HG03558 (cell line): ENCODE measurements around the gene PFDN1.

Source experiments
- ATAC-seq: cut with Tn5 transposase; IDR thresholded peaks from one replicate; pipeline ENCODE4 v1.9.1; 2021; ENCODE audit warnings: moderate number of reproducible peaks; ENCODE audit not compliant: unreplicated experiment; ENCODE audit errors: extremely low read depth

The PFDN1 gene

DNA sequence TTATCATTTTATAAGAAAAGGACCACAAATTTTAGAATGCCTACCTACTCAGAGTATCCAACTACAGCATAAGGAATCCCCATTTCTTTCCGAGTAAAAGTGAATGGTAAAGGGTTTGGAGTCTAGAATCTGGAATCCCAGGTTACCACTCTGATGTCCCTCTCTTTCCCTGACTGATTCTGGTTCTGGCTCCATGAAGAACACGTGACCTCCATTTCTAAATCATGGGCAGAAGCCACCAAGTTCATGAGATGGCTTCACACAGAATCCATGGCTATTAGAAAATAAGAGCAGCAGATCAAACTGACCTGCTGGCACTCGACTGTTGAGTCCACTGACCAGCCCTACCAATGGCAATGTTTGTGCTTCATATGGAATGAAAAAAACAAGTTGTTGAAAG is 40.7 kb downstream of the PFDN1 start:
- no peak for ATAC-seq

DNA sequence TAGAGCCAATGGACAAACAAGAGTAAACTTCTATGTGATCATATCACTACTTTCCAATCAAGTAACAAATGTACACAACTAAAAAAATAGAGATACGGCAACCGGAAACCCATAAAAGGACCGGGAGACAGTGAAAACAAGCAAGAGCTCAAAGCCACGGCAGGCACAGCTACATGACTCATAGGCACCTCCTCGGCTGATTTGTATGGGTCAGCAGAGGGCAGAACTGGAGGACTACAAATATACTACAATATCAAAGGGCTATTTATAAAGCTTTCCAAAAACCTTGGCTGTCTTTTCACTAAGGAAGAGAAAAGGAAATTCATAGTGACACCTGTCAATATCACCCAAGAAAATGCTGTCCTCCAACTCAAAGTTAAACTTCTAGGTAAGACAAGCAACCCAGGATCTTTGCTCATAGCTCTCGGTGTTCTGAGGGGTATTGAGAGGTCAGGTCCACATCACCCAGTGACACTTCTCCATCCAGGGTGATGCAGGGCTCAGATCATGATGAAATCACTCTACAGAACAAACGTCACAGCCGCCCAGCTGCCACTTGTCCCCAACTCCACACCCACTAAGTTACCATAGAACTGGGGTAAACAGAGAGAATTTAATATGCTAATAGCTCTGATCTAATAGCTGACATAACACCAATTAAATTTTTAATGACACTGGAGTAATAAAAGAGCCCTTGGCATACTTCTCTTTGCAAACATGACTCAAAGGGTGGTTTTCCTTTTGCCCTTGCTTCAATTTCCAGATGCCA is 41.3 kb downstream of the PFDN1 start:
- ATAC-seq, result no peak

DNA sequence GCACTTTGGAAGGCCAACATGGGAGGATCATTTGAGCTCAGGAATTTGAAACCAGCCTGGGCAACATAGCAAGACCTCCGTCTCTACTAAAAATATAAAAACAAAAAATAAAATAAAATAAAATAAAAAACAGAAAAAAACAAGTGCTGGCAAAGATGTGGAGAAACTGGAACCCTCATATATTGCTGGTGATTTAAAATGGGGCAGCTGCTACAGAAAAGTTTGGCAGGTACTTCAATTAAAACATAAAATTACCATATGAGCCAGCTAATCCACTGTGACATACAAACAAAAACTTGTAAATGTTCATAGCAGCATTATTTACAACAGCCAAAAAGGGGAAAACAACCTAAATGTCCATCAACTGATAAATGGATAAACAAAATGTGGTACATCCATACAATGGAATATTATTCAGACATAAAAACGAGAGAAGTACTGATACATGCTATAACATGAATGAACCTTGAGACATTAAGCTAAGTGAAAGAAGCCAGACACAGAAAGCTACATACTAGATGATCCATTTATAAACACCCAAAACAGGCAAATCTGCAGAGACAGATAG is 42.7 kb downstream of the PFDN1 start:
- ATAC-seq, result no peak

DNA sequence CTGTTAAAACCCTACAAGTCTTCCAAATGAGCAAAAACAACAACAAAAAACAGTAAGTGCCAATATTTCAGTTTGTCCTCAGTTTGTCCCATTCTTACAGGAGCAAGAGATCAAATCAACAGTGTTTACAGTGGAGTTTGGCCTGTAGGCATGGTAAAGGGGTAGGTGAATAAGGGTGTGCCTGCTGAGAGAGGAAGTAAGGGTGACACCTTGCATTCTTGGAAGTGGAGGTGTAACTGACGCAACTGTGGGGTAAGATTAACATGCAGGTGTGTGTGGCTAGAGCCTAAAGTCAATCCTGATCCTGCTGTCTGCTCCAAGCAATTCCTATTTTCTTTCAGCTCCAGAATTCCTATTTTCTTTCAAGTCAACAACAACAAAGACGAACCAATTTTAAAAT is 43.4 kb downstream of the PFDN1 start:
- ATAC-seq, result no peak

DNA sequence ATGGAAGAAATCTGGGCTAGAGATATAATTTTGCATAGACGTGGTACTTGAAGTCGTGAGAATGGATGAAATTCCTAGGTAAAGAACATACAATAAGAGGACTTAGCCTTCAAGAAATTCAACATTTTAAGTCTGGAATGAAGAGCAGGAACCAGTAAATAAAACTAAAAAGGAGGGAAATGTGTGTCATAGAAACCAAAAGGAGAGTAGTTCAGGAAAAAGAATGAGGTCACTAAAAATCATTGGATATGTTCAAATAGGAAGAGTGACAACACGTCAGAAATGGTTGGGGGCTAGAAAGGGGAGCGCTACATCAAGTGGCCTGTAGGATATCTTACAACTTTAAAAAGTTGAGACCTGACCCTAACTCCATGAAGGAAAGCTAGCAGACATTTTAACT is 44.0 kb downstream of the PFDN1 start:
- no peak for ATAC-seq

DNA sequence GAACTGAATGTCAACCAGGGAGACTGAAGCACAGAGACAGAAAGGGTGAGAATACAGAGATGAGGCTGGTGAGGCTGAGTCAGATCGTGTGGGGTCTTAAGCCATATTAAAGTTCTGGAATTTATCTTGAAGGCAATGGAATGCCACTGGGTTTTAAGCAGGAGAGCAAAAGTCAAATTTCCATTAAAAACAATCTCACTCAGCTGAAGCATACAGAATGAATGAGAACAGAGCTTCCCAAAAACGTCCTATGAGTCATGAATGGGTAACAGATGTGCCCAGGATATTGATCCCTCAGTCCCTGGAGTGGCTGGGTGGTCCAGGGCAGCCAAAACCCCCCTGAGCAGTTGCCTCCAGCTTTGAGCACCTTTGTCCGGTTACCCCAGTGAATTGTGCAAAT is 44.9 kb downstream of the PFDN1 start:
- ATAC-seq, result no peak

DNA sequence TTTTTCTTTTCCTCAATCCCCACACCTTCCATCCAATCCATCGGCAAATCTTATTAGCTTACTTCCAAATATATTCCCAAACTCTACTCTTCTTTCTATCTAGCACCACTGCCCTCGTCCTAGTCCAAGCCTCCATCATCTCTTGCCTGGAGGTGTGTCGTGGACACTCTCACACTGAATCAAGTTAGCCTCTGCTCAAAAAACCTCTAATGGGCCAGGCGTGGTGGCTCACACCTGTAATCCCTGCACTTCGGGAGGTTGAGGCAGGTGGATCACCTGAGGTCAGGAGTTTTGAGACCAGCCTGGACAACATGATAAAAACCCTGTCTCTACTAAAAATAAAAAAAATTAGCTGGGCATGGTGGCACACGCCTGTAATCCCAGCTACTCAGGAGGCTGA is 46.2 kb downstream of the PFDN1 start:
- no peak for ATAC-seq

DNA sequence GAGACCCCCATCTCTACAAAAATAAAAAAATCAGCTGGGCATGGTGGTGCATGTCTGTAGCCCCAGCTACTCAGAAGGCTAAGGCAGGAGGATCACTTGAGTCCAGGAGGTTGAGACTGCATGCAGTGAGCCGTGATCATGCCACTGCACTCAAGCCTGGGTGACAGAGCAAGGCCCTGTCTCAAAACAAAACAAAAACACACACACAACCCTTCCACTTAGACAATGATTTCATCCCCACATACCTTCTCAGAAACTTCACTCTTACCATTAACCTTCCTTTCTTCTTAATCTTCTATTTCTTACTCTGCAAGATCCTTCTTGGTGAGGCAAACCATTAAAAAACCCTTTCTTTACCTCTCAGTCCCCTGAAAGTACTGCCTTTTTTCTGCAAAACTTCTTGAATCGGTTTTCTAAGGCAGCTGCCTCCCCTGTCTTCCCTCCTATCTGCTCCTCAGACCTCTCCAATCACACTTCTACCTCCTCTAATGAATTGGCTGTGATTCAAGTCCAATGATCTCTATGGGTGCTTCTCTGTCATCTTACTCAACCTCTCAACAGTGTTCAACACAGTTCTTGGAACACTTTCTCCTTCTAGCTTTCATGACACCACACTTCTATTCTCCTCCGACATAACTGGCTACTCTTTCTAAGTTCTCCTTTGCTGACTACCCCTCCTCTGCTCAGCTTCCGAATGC is 47.3 kb downstream of the PFDN1 start:
- ATAC-seq, result no peak

DNA sequence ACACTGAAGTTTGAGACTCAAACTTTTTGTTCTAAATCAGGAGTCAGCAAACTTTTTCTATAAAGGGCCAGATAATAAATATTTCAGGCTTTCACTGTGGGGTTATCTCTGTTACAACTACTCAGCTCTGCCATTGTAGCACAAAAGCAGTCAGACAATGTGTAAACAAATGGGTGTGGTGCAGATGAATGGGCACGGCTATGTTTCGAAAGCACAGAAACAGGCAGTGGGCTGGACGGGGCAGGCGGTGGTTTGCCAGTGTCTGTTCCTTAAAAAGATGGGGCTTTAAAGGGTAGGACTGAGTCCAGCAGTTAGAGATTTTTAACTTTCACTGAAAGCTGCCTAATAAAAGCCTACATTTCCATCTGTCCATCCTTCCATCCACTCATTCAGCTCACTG is 48.9 kb downstream of the PFDN1 start:
- ATAC-seq, result no peak

DNA sequence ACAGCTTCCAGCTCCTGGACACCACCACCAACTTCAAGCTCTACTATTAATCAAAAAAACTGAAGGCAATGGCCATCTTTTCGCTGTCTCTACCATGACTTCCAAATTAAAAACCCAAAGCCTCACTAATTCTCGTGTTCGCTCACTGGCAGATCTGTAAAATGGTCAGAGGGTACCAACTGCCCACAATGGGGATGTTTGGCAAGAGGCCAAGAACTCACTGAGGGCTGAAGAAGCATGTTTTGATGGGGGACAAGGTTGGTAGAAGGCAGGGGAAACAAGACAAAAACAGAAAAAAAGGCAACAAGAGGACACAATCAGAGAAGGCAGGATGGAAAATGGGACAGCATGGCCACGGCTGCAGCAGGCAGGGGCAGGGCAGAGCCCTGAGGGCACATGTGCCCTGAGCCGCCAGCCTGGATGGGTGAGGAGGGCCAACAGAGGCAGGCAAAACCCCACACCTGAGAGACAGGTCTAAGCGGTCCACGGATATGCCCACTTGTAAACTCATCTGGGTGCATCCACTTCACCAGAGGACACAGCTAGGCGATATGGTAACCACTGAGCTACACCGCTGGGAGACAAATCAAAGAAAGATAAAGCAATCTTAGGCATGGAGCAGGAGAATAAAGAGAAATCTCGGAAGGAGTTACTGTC is 50.3 kb downstream of the PFDN1 start:
- ATAC-seq, result no peak

DNA sequence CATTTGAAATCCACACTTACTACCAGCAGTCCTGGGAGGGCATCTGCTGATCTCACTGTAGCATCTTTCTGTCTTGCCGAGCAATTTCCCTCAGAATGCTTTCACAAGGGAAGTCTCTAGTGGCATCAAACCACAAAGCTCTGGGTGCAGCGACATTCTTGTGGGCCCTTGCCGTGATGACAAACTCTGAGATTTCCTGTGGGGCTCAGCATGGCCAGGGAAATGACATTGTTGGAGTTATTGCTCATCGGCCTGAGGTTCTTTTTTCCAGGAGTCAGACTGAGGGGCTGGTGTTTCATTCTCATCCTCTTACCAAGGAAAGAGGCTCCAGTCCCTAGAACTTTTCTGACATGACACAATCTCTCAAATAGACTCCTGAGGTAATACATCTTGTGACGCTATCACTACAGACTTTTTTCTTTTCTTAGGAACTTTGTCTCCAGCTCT is 51.4 kb downstream of the PFDN1 start:
- ATAC-seq, result peak; percentile 49

DNA sequence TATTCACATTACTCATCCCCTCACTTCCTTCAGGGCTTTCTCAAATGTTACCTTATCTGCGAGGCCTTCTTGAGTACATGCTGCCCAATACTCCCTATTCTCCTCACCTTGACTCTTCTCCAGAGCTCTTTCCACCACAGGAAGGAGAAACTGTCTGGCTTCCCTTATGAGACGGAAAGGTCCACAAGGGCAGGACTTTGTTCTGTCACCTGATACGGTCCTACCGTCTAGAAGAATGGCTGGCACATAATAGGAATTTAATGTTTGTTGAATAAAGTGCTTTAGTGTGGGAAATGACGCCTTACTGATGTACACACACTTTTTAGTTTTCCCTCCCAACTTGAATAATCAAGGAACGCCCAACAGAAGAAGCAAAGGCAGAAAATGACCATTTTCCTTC is 52.5 kb downstream of the PFDN1 start:
- ATAC-seq, result no peak

DNA sequence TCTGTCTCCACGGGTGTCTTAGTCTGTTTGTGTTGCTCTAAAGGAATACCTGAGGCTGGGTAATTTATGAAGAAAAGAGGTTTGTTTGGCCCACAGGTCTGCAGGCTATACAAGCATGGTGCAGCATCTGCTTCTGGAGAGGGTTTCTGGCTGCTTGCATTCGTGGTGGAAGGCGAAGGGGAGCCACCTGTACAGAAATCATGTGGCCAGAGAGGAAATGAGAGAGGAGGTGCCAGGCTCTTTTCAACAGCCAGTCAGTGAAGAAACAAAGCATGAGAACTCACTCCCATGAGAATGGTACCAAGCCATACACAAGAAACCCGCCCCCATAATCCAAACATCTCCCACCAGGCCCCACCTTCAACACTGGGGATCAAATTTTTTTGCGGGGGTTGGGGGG is 53.4 kb downstream of the PFDN1 start:
- no peak for ATAC-seq

DNA sequence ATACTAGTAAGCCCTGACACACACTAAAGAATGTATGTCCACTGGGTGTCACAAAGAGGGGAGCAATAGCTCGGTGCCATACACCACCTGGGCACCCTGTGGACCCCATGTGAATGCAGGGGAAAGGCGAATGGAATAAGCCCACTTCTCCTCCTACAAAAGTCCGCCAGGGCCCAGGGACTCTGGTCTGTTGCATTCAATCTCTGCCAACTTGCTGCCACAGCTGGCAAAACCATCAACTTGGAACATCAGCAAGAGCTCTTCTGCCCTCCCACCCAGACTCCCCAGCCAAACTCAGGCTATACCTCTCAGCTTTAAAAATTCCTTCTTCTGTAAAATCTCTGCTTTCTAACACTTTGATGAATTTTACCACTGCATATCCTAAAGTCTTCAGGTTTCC is 54.5 kb downstream of the PFDN1 start:
- ATAC-seq, result no peak

DNA sequence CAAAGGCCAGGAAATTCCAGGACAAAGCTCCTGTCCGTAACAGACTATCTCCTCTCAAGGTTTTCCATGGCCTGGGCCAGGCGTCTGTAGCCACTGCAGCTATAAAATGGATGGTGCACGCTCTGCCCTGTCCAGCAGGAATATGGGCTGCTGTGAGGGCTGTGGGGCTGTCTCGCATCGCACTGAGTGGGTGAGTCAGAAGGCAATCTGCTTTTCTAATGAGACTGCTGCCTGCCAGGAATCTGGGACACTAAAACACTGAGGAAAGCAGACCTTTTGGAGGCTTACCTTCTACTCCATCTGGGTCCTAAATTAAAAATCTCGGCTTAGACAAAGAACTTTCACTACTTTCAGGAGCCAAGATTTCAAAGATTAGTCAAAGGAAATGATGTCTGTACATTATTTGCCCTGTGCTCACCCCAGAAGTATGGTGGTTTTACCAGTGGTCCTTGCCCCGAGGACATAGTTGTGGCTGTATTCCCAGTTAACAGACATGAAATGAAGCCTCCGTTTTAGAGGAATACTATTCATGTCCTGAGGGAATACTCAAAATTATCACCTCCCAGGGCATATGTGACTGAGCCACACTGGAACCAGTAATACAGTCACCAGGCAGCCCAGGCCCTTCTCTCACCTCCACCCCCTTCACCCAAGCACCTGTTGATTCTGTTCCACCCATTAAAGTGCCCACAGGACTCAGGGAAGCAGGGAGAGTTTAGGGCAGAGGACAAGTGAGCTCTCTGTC is 56.4 kb downstream of the PFDN1 start:
- ATAC-seq, result no peak

DNA sequence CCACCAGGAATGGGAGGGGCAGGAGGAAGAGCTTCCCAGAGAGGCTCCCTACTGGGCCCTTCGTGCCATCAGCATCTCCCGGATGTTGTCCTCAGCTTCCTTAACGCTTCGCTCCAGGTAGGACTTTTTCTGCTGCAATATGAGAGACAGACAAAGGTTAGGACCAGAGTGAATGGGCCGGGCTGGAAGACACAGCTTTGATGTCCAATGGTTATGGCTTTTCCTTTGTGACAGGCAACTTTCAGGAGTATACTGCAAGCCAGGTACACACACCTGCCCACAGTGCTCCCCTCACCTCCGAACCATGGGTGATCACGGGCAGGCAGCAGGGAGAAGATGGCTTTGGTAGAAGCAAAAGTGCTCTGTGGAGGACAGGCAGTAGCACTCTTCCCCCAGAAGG is 57.0 kb downstream of the PFDN1 start:
- no peak for ATAC-seq

DNA sequence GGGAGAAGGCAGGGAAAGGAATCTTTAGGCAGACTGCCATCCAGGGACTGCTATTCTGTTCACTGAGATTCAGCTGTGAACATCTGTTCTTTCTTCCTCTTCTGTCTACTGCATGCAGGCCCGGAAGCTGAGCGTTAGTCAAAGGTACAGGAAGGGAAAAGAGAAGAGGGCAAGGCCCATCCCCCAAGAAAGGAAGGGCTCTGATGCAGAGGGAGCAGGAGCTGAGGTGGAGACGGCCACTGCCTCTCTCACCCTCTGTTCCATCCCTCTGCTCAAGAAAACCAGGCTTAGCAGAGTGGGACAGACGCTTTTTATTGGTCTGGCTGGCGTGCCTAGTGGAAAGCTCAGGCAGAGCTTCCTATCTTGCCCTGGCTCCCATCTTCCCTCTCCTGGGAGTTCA is 57.6 kb downstream of the PFDN1 start:
- ATAC-seq, result no peak

DNA sequence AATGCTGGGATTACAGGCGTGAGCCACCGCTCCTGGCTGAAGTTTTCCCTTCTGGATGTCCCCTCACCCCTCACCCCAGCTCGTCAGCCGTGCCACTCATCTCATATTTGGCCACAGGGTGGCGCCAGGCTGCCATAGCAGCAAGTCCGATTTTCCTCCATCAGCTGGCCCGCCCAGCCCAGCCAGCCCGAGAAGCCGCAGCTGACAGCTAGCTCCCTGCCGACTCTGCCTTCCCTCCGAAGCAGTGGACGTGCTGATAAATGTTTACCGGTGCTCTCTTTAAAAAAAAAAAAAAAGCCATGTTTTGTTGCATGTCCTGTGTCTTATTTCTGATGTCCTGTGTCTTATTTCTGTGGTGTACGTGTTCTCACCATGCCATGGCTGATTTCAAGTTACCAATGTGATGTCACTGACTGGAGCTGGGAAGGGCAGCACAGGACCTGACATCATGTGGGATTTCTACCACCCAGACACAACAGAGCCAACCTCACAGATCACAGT is 58.3 kb downstream of the PFDN1 start:
- no peak for ATAC-seq

DNA sequence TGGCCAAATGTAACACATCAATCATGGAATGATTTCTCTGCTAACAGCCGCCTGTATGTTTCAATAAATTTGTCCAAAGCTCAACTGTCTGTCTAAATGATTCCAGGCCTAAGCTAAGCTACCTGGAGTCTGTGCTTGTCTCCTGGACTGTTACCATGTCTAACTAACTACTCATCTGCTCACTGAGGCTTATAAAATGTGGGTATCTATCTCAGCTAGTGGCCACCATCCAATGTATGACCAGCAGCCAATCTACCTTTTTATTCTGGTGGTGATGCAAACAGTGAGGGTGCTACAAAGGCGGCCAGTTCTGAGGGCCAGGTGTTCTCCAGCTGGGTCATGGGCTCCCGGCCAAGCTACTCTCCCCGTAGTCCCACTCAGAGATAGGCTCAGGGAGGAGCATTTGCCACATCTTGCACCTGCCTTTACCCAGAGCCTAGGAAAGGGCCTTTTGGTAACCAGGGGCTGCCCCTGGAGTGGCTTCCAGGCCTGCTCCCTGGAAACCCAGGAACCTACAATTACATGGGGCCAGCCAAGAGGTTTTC is 59.1 kb downstream of the PFDN1 start:
- ATAC-seq, result no peak
